Prostate gland (tissue), 2 donors: Measurements from ENCODE around the gene TPPP2. TPM values are rescaled to one million over a fixed set of nuclear protein-coding genes. Genes with fewer than 3 reads are reported as not detected.

ENCODE experiments used
- DNase-seq: peaks from one replicate; pipeline ENCODE4 v3.0.0-alpha.2; 2019; ENCODE audit warnings: low spot score
- H3K27ac ChIP-seq, 2 donors: fragments of 200-600 bp; sonication (generic); 2 replicates each; pipeline ENCODE4 v1.5.1; 2017 to 2019
- H3K27me3 ChIP-seq: fragments of 200-600 bp; sonication (generic); replicated peaks from 2 replicates; pipeline ENCODE4 v1.5.1; 2019; ENCODE audit not compliant: insufficient read depth
- H3K36me3 ChIP-seq, 2 donors: fragments of 200-600 bp; sonication (generic); 1 replicate in 1 of 2; 2 replicates in 1 of 2; pipeline versions ENCODE4 v1.5.1 to v1.8.1; 2017 to 2019
- H3K4me1 ChIP-seq: fragments of 200-600 bp; sonication (generic); replicated peaks from 2 replicates; pipeline ENCODE4 v1.5.1; 2019
- H3K4me3 ChIP-seq, 2 donors: fragments of 200-600 bp; sonication (generic); 2 replicates each; pipeline ENCODE4 v1.5.1; 2017 to 2019
- H3K9me3 ChIP-seq: fragments of 200-600 bp; sonication (generic); 2 replicates; pipeline ENCODE4 v1.5.1; 2017
- POLR2A ChIP-seq: fragments of 450-650 bp; IDR thresholded peaks from one replicate; pipeline ENCODE4 v1.6.1; 2016; ENCODE audit warnings: antibody characterized with exemption, mild to moderate bottlenecking
- POLR2AphosphoS5 ChIP-seq: sonication (generic); formaldehyde crosslinking; IDR thresholded peaks from one replicate; pipeline ENCODE4 v1.6.1; 2017; ENCODE audit warnings: antibody characterized with exemption
- WGBS: methylation state at CpG from one replicate; pipeline ENCODE4 v1.1.5; 2018; 5-methylcytosine and 5-hydroxymethylcytosine counted together
- intact Hi-C: fragments of 100-400 bp; cut with DNase I; formaldehyde crosslinking; loops from one replicate; pipeline ENCODE4 v1.14.2; 2022
- total RNA-seq, 2 donors: library from RNA; depleted of rRNA; stranded (reverse); fragments of >200 nt; gene quantifications; one replicate each; pipeline ENCODE4 v1.1.0, GENCODE V29; 2016
- TF ChIP-seq, protein P1 (sequence below), 4 experiments: fragments of 200-600 bp in 2 of 4; fragments of 450-650 bp in 2 of 4; sonication (generic) in 2 of 4; IDR thresholded peaks; 1 replicate in 3 of 4; 2 replicates in 1 of 4; pipeline ENCODE4 v1.5.1; 2016 to 2019; ENCODE audit warnings: antibody characterized with exemption in 4 of 4, mild to moderate bottlenecking in 2 of 4, moderate library complexity in 2 of 4

The TPPP2 gene
- total RNA-seq, 2 donors from 2014 or later = 9.4 TPM; not detected in 1

DNA sequence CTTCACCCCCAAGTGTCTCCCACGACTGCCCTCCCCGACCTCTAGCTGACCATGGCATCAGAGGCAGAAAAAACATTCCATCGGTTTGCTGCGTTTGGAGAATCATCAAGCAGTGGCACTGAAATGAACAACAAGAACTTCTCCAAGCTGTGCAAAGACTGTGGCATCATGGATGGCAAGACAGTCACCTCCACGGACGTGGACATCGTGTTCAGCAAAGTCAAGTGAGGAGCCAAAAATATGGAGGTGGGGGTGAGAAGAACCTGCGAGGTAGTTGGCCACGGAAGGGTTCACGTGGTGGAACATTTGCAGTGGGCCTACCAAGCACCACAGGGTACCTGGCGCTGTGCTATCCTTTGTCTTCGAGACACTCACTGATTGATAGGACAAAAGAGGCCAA is 514 bp downstream of the TPPP2 start:
- WGBS = 89% methylated on average over 12 of the region's 12 CpGs
- Histone ChIP-seq H3K4me1 (no peaks in the 10 kb centered on the region), H3K27ac (no peak overlapping the region), H3K27me3 (no peaks in the 10 kb centered on the region), H3K36me3 (no peaks in the 10 kb centered on the region), H3K9me3 (no peaks in the 10 kb centered on the region), H3K4me3 (no peak overlapping the region)
- DNase-seq = no peak
- TF ChIP-seq POLR2A = no peak
- TF ChIP-seq POLR2AphosphoS5 = no peak
- TF ChIP-seq, protein P1, sequence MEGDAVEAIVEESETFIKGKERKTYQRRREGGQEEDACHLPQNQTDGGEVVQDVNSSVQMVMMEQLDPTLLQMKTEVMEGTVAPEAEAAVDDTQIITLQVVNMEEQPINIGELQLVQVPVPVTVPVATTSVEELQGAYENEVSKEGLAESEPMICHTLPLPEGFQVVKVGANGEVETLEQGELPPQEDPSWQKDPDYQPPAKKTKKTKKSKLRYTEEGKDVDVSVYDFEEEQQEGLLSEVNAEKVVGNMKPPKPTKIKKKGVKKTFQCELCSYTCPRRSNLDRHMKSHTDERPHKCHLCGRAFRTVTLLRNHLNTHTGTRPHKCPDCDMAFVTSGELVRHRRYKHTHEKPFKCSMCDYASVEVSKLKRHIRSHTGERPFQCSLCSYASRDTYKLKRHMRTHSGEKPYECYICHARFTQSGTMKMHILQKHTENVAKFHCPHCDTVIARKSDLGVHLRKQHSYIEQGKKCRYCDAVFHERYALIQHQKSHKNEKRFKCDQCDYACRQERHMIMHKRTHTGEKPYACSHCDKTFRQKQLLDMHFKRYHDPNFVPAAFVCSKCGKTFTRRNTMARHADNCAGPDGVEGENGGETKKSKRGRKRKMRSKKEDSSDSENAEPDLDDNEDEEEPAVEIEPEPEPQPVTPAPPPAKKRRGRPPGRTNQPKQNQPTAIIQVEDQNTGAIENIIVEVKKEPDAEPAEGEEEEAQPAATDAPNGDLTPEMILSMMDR (IDR thresholded peaks at IDR 0.05) = no peak
- intact Hi-C loops = no loop called here

DNA sequence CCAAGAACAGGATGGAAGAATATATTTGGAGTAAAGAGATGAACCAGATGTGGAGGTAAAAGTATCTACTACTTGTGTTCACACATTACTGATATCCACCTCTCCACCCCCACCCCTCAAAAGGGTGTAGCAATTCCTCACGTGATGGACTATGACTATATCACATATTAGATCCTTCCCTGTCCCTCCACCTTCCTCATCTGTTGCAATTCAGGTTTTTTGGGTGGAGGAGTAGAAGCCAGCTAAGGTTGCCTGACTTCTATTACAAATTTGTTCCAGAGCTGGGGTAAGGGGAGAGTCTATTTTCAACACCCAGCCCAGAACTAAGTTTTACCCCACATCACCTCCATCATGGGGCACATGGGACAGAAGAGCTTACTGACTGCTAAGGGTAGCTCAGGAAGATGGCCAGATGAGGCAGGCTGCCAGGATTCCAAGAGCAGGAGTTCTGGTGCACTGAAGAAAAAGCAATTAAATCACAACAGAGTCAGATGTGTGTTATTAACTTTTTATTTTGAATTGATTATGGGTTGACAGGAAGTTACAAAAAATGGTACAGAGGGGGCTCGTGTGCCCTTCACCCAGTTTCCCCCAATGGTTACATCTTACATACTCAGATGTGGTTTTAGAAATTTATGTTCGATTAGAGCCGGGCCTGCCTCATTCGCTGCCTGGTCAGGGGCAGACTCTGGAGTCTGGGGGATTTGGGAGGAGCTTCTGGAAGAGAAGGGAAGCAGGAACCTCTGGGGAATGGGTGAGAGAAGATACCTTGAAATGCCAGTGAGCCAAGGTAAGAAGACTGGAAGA is 2.5 kb downstream of the TPPP2 start:
- Histone ChIP-seq H3K36me3 (no peaks in the 10 kb centered on the region), H3K27me3 (no peaks in the 10 kb centered on the region), H3K4me1 (no peaks in the 10 kb centered on the region), H3K27ac (no peak overlapping the region), H3K9me3 (no peaks in the 10 kb centered on the region), H3K4me3 (no peak overlapping the region)
- DNase-seq = no peak
- no peak for TF ChIP-seq POLR2A
- no peak for TF ChIP-seq POLR2AphosphoS5
- TF ChIP-seq, protein P1 (IDR thresholded peaks at IDR 0.05) = no peak
- WGBS = 87% methylated on average over 5 of the region's 5 CpGs
- intact Hi-C loops = no loop called here

DNA sequence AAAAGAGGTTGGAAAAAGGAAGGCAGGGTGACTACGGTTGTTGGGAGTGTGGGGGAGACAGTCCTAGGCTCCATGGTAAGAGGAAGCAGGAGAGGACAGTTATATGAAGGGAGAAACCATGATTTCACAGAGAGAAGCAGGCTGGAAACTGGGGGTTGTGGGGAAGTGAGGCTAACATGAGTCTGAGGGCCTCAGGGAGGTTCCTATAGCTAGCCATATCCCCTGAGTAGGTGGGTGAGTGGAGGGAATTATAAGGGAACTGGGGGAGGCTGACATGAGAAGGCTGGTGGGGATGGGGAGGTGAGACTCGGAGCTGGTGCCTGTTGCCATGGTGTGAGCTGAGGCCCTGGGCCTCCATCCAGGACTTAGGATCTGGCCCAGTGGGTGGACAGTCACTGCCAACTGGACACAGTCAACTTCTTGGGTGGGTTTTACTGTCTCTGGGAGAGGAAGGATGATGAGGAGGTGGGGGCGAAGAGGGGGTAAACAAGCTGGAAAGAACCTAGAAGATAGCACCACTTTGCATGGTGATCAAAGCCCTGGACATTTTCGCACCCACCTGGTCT is 3.2 kb downstream of the TPPP2 start:
- DNase-seq = no peak
- H3K27ac ChIP-seq = no peak overlapping the region

DNA sequence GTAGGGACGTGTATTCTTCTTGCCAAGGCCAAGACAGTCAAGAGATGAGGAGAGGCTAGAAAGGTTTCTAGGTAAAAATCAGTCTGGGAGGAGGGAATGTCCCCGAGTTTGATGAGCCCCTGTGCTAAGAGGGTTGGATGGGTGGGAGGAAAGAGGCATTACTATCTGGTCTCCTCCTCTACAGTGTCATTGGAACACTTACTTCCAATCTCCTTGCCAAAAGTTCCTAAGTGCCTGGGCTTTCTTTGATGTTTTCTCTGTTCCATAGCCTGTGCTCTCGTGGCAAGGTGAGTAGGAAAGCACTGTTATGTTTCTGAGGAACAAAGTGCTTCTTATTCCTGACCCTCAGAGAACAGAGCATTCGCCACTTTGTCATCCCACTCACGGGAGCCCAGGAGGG is 4.7 kb downstream of the TPPP2 start, which contains the start of gene RNASE13:
Gene RNASE13 (minus strand): TSS at position 101 of the 400 bp plus-strand sequence. CDS start 519 bp downstream, outside the sequence.
- intact Hi-C loops = no loop called here
- H3K27ac ChIP-seq = no peak within 1 kb of the TSS
- H3K4me3 ChIP-seq = no peak within 1 kb of the TSS
- WGBS = 62% methylated on average over 5 of the region's 5 CpGs
- TF ChIP-seq POLR2AphosphoS5 (no peak), POLR2A (no peak)
- TF ChIP-seq, protein P1 (IDR thresholded peaks at IDR 0.05) = no peak
- peaks cover 11% of the 10 kb centered on the region for H3K4me1 ChIP-seq
- no peak for DNase-seq
- H3K9me3 ChIP-seq = no peaks in the 10 kb centered on the region
- H3K27me3 ChIP-seq = no peaks in the 10 kb centered on the region
- no peaks in the 10 kb centered on the region for H3K36me3 ChIP-seq

More for the DNA sequence above, 3.2 kb downstream of the TPPP2 start:
- Histone ChIP-seq H3K4me1 (no peaks in the 10 kb centered on the region), H3K9me3 (no peaks in the 10 kb centered on the region), H3K36me3 (no peaks in the 10 kb centered on the region), H3K4me3 (no peak overlapping the region), H3K27me3 (no peaks in the 10 kb centered on the region)
- no peak for TF ChIP-seq POLR2AphosphoS5
- 75% methylated on average over 4 of the region's 4 CpGs for WGBS
- intact Hi-C loops = no loop called here

DNA sequence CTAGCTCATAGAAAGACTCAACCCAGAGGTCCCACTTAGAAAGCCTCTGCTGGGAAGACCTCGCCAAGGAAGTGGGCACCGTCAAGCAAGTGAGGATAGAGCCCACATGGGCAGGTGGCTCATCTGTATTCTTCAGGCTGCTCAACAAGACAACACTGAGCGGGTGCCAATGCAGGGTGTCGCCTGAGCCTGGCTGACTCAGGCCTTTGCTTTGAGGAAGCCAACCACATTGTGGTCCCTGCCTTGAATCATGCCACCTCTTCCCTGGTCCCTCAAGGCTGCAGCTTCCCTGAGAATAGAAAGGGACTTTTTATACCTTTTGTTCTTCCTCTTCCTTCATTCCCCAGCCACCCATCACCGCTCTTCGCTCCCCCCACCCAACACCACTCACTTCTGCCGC is 6.7 kb downstream of the TPPP2 start:
- no peaks in the 10 kb centered on the region for H3K36me3 ChIP-seq
- no peaks in the 10 kb centered on the region for H3K27me3 ChIP-seq
- no peak overlapping the region for H3K27ac ChIP-seq
- intact Hi-C loops = no loop called here
- peaks cover 14% of the 10 kb centered on the region for H3K4me1 ChIP-seq
- no peaks in the 10 kb centered on the region for H3K9me3 ChIP-seq
- no peak for DNase-seq
- TF ChIP-seq POLR2AphosphoS5 = no peak
- no peak for TF ChIP-seq POLR2A
- TF ChIP-seq, protein P1 (IDR thresholded peaks at IDR 0.05) = no peak
- 91% methylated on average over 7 of the region's 7 CpGs for WGBS
- H3K4me3 ChIP-seq = no peak overlapping the region
